ENCODE measurements around the gene HRH1.
"Not testable (repeated sequence)": the region's sequence is repeated elsewhere in the genome, so short reads cannot be mapped to it uniquely, and the experiment has no call there.

Gene HRH1

DNA sequence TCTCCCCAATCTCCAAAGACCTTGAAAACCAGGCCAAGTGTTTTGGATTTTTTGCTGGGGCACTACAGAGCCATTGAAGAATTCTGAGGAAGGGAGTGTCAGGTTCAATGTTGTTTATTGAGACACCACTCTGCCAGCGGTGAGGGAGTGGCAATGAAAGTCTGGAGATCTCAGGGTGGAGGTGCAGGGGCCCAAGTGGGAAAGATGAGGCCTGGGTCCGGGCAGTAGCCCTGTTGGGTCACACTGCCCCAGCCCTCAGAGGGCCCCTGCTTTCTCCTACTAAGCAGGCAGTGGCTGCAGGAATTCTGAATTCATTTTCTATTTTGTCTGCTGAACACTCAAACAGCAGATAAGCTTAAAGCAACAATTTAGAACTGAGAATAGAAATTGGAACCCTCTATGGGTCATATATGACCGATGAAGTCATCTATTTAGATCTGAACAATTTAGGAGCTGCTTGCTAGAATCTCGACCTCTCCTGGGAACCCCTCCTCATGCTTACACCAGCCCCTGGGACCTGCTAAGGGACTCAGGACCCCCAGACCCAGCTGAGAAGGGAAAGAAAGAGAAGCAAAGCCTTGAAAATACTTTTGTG lies 17.9 kb downstream of the HRH1 start:
- no peak for DNase-seq (ENCODE audit: low read depth)

DNA sequence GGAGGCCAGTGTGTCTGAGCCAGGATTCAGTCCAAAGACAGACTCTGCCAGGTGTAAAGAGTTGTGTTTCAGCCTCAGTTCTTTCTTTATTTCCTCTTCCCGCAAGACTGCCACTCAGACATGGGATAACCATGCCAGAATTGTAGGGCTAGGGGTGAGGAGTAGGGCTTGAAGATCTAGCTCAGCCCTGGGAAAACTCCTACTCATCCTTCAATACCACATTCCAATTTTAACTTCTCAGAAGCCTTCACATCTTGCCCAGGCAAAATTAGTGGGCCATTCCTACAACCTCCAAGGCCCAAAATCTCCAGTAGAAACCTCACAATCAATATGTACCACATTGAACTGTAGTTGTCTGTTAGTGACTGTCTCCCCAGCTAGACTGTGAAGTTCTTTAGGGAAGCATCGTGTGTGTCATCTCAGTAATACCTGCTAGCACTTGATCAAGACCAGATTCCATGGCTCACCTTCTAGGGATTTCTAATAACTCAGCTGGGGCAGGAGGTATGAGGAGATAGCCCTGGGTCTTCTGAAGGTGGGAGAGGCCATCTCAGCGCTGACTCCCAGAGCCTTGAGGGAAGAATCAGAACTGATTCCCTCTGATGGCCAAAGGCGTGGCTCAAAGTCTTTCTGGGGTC lies 19.7 kb downstream of the HRH1 start:
- no peak for DNase-seq (ENCODE audit: low read depth)

DNA sequence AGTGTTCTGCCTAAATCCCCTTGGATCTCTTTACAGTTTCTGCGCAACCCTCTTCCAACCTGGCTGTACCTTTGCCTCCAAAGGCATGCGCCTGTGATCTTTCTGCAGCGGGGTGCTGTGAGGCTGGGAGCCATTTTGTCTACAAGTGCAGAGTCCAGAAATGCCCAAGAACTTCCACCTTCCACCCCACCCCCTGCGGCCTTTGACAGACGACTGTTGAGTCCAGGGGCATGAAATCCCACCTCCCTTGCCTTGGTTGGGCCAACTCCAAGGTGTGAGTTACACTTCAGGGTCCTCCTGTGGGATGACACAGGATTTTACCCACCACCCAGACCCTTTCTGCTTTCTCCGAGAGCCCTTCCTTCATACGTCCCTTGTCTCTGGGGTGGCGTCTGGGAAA lies 24.1 kb downstream of the HRH1 start:
- no peak for DNase-seq (ENCODE audit: low read depth)

DNA sequence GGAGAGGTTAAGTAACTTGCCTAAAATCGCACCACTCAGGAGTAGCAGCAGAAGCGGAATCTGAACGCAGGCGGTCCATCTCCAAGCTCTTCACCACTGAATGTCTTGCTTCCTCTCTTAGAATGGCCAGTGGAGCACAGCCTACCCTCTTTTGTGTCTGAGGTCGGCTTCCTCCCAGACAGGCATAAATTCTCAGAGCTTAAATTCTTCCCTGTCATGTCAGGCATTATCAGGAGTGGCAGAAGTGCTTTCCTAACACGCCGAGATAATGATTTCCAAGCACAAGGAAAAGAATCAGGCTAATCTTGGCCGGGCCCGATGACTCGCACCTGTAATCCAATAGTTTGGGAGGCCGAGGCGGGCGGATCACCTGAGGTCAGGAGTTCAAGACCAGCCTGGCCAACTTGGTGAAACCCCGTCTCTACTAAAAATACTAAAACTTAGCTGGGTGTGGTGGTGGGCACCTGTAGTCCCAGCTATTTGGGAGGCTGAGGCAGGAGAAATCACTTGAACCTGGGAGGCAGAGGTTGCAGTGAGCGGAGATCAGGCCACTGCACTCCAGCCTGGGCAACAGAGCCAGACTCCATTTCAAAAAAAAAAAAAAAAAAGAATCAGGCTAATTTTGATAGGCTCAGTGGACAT lies 30.2 kb downstream of the HRH1 start:
- DNase-seq (ENCODE audit: low read depth), result not testable (repeated sequence)

DNA sequence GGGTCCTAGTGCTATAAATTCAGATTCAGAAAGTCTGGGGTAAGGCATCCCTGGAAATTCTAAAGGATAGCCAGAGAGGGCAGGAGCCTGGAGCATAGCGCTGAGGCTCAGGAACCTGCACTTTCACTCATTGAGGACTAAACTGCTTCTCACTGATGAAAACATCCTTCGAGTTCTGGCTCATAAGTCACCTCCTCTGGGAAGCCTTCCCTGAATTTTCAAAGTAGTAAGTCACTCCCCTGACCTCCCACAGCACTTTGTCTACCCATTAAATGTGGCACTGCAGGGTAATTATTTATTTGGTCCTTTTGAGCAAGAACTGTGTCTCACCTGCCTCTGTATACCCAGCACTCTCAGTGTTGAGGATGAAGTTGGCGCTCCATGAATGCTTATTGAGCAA lies 30.9 kb downstream of the HRH1 start:
- no peak for DNase-seq (ENCODE audit: low read depth)

DNA sequence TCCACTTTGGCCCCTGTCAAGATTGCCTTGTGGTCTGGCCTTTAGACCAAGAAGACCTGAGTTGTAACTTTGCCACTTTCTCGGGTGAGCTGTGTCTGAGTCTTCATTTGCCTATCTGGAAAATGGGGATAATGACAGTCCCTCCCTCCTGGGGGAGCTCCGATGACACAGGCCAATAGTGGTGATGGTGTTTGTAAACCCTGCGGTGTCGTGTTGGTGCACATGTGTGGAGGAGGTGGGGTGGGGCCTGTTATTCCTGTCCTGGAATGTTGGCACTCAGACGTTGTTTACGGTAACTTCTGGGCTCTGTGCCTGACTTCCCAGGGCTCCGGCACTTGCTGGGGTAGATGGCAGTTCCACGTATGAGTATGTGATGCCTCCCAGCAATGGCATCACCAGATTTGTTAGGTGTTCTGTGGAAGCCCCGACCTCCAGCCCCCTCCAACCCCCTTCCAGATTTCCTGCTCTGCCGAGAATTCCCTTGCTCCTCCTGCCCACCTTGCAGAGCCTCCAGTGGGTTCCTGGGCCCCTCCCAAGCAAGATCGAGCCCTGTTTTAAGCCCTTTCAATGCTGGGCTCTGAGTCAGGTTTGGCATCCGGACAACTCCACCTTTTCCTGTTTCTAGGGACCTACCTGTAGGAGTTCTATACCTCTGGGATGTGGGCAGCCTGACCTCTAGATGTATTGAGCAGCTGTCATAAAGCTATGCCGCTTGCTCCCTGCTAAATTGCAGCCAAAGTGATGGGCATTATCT lies 31.4 kb downstream of the HRH1 start:
- DNase-seq (ENCODE audit: low read depth), result peak; percentile 83

DNA sequence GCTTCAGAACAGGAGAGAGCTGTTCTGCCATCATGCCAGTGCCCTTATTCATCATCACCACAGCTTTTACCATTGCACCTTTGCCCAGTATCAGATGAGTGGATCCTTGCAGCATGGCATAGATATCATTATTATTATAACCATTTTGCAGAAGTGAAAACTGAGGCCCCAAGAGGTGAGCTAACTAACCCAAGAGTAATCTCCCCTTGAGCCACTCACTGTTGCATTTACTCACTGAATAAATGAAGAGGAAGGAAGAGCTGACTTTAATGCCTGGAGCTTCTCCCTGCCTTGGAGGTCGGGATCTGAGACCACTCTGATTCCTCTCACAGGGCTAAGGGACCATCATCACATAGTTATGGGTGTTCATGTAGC lies 32.0 kb downstream of the HRH1 start:
- DNase-seq (ENCODE audit: low read depth), result no peak

DNA sequence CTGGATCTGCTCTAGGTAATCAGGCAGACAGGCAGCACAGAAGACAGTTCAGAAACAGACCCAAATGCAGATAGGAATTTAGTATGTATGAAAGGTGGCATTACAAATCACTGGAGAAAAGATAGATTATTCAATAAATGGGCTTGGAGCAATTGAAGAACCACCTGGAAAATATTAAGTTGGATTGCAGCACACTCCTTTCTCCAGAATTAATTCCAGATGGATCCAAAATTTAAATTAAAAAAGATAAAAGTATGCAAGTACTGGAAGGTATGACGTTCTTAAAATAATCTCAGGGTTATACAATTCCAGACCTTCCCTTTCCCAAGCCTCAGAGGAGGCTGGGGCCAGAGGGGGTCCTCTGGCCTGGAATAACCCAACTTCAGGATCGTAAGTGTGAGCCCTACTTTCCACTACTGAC lies 32.5 kb downstream of the HRH1 start:
- DNase-seq (ENCODE audit: low read depth), result no peak

DNA sequence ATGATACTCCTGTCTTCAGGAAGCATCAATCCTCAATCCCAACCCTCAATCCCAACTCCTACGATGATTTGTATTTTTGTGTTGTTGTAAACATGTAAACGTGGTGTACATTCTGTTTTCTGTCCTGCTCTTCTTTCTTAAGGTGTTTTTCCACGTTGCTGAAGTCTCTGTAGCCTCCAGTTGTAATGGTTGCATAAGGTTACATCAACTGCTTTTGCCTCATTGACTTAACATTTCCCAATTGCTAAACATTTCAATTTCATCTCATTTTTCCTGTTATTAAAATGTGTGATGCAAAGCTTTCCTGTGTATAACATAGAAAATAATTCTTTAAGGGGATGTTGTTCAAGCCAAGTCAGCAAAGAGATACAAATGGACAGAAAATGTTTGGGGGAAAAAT lies 33.4 kb downstream of the HRH1 start:
- no peak for DNase-seq (ENCODE audit: low read depth)

DNA sequence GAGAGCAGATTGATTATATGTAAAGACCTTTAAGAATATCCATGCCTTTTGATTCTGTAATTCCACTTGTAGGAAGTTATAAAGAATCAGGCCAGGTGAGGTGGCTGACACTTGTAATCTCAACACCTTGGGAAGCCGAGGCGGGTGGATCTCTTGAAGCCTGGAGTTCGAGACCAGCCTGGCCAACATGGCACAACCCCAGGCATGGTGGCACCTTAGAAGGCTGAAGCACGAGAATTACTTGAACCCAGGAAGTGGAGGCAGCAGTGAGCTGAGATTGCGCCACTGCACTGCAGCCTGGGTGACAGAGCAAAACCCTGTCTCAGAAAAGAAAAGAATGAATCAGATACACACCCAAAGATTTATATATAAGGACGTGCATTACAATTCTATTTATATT lies 33.9 kb downstream of the HRH1 start:
- DNase-seq (ENCODE audit: low read depth), result no peak

DNA sequence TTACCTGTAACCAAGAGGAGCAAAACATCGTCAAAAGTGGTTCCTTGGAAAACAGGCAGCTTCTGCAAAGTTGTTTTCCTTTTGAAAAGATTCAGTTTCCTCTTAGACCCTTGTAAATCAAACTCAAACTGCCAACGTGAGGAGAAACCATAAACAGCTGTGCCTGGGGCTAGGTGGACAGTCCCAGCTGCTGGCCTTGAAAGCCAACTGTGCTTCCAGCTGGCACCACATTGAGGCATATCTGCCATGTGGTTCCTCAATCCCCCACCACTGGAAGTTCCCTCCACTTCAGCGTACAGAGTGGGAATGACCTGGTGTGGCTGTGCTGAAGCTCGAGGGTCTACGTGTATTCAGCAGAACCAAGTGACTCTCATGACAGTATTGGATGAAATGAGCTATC lies 40.9 kb downstream of the HRH1 start:
- DNase-seq (ENCODE audit: low read depth), result no peak

DNA sequence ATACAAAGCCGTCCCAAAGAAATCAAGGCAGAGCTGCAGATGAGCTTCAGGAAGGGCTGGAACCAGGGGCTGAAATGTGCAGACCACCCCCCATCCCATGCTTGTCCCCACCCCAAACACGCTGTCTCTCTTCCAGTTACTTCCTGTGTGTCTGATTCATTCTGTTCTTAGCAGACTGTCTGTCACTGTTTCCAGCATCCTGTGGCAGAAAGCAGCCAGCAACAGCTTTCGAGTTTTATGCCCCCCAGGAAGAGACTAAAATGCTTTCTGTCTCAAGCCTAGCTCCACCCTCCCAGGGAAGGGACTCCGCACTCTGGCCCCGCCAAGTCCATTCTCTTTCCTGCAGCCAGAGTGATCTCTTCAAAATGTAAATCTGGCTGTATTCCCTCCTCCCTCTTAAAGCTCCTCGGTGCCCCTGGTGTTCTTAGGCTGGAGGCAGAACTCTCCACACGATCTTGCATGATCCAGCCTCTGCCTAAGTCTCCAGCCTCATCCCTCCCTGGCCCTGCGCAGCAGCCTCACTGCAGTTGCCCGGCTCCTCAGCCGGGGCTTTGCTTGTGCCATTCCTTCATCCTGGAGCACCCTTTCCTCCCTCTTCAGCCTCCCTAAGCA lies 41.5 kb downstream of the HRH1 start:
- DNase-seq (ENCODE audit: low read depth), result no peak

DNA sequence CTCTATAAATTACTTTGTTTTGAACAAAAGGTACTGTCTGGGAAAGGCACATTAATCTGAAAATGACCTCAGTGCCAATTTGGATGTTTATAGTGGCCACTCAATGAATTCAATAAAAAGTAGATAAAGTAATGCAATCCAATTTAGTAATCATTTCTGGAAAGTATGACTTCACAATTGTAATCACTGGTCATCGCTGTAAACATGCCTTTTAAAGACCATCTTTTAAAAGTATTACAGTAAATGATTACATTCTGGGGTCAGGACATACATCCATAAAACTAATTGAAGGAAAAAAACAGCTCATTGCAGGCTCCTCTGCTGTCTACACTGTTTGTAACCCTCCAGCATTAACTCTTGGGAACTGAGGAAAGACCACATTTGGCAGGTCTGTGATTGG lies 43.2 kb downstream of the HRH1 start:
- no peak for DNase-seq (ENCODE audit: low read depth)

DNA sequence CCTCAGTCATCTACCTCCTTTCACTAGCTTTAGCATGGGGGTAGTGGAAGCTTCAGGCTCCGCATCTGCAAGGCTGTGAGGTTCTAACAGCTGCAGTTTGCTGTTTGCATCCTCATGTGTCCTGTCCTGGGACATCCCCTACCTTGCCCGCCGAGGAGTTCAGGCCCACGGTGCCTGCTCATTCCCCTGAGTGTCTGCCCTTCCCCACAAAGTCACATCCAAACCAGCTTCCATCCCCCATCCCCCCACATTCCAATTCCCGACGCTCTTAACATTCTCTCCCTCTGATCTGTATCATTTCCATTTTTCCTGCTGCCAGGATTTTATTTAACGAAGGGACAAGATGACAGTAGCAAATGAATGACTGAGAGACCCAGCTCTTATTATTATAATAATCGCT lies 43.8 kb downstream of the HRH1 start:
- no peak for DNase-seq (ENCODE audit: low read depth)

DNA sequence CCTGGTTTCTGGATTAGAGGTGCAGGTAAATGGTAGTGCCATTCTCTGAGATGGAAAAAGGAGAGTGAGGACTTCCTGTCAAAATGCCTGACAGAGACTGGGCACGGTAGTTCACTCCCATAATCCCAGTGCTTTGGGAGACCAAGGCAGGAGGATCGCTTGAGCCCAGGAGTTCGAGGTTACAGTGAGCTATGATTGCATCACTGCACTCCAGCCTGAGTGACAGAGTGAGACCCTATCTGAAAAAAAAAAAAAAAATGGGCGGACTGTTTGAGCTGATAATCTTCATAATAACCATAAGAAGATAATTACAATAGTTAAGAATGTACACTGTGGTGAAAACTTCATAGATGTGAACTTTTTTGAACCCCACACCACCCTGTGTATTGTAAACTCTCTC lies 44.2 kb downstream of the HRH1 start:
- DNase-seq (ENCODE audit: low read depth), result no peak

DNA sequence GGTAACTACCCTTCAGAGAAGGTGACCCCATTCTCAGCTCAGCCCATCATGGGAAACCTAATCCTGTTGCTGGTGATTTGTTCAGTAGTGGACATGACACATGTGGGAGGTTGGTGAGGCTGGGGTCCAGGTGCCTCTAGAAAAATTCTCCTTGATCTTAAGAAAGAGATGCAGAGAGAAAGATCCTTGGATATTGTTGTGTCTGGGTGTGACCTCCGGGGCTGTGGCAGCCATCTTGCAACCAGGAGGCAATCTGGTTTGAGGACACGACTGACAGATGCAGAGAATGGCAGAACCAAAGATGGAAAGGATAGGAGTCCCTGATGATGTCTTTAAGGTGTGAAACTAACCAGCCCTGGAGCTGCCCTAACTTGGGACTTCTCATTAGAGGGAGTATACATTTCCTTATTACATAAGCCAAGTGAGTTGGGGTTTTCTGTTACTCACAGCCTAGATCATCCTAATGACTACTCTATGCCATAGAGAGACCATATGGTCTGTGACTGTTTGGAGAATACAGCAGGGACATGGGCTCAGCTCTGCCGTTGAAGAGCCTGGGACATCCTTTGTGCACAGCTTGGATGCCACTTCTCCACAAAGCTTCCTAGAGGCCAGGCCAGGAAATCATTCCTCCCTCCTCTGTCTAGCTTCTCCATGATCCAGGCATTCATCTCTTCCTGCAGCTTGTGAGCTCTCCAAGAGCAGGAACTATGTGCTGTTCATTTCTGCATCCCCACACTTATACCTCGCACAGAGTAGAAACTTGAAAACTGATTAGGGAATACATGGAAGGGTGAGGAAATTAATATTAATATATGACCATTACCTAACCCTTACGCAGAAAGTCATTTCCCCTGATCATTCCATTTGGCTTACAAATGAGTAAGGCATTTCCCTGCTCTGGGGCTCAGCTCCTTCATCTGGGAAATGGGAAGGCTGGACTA lies 45.9 kb downstream of the HRH1 start:
- DNase-seq (ENCODE audit: low read depth), result no peak

DNA sequence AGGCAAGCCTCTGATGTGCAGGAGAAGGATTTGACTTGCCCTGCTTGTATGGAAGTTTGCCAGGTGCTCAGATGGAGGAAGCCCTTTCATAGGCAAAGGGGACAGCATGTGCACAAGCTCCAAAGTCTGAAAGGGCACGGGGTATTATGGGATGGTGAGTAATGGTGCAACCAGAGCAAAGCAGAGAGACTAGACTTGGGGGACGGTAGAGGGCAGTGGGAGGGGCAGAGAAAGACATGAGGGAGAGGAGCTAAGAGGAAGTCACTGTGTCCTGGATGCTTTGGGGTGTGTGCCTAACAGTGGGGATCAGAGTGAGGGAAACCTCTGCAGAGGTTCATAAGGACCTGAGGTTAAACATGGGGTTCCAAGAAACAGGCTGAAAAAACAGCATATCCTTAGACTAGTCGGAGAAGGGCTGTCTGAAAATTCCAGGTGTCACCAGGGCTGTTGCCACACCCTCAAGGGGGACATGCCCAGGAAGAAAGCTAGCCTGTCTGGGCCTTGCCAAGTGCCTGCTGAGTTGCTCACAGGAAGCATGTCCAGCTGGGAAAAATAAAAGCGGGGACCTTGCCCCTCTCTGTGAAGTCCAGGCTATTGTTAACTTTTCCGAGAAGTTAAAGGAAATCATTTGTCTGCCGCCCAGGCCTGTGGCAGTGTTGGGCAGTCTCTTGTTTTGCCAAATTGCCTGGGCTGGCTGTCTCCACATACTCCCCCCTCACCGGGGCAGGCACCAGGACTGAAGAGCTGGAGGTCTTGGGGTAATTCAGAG lies 47.1 kb downstream of the HRH1 start:
- no peak for DNase-seq (ENCODE audit: low read depth)

DNA sequence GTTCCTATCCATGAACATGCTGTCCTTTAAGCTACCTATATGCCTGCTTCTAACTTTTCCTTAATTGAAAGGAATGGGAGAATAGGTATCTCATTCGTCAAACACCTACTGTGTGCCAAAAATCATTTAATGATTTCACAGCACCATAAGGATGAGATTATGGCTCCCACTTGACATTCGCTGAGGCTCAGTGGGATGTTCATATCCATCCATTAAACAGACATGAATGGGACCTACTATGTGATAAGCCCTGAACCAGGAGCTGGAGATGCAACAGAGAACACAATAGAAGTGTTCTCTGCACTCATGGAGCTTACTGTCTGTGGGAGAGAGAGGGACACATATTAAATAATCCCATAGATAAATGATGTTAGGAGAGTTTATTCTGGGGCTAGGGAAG lies 49.7 kb downstream of the HRH1 start:
- DNase-seq (ENCODE audit: low read depth), result no peak

DNA sequence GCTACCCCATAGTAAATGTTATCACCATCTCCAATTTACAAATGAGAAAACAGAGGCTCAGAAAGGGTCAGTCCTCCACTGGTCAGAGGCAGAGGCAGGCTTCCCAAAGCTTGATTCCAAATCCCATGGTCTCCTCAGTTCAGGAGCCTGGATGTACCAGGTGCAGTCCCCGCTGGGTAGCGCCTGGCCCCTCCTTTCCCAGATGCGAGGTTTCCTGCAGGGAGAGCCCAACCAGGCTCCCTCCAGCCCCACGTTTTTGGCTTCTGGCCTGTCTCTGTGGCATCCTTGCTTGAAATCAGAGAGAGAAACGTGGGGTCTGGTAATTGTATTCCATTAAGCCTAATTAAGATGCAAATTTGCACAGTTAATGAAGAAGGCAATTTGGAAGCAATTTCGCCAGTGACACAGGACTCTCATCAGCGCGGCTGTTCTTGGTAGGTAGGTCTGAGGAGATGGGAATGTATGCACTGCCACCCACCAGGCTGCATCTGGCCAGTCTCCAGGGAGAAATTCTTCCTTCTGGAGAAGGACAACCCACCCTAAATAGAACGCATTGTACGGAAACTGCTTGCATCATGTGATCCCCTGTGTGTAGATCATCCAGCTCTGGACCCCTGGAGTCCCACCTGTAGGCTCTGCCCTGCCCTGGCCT lies 50.5 kb downstream of the HRH1 start:
- DNase-seq (ENCODE audit: low read depth), result no peak

DNA sequence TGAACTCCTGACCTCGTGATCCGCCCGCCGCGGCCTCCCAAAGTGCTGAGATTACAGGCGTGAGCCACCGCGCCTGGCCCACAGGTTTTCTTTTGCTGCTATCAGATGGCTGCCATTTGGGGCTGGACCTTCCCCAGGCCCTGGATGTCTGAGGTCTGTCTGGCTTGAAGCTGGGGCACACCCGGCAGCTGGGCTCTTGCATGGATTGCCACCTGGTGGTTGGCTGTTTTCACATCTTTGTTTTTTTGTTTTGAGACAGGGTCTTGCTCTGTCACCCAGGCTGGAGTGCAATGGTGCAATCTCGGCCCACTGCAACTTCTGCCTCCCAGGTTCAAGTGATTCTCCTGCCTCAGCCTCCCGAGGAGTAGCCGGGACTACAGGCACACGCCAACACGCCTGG lies 51.6 kb downstream of the HRH1 start:
- DNase-seq (ENCODE audit: low read depth), result not testable (repeated sequence)

Measured in HS-27A (cell line).